GM19025 (cell line): ENCODE measurements around the gene ZNG1E.
"Not testable (repeated sequence)": the region's sequence is repeated elsewhere in the genome, so short reads cannot be mapped to it uniquely, and the experiment has no call there.

Experiments
- ATAC-seq: cut with Tn5 transposase; IDR thresholded peaks from one replicate; pipeline ENCODE4 v1.9.1; 2021; ENCODE audit warnings: mild to moderate bottlenecking, low read depth, moderate library complexity; ENCODE audit not compliant: unreplicated experiment

Gene ZNG1E

DNA sequence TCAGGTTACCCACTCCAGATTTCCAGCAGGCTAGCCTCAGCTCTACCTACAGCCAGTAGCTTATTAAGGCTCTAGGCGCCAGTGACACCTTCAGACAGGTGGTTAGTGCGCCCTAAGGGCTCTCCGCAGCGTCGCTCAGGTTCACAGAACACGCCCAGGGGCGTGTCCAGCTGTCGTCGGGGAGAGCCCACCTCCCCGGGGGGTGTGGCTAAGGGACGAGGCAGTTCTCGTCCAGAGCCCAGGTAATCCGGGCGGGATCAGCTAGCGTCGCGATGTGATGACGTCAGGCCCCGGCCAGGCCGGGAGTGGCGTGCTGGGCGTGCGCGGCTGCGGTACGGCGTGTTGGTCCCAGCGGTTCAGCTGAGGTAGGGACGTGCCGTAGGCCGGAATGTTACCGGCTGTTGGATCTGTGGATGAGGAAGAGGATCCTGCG, at the start of gene ZNG1E:
Gene ZNG1E (plus strand): TSS at position 340 of the 433 bp plus-strand sequence. CDS start 49 bp downstream, at position 389.
- ATAC-seq: not testable (repeated sequence)

DNA sequence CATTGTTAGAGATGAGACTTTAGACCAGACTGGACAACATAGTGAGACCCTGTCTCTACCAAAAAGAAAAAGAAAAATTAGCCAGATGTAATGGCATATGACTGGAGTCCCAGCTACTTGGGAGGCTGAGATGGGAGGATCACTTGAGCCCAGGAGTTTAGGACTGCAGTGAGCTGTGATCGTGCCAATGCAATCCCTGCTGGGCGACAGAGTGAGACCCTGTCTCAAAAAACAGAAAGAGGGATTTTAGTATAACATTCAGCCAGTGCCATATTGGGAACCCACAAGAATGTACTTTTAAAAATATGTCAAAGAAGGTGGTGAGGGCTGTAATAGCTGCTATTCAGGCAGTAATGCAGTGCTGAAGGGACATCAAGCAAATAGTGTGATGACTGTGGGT, 2.1 kb upstream of the ZNG1E start:
- ATAC-seq: not testable (repeated sequence)

DNA sequence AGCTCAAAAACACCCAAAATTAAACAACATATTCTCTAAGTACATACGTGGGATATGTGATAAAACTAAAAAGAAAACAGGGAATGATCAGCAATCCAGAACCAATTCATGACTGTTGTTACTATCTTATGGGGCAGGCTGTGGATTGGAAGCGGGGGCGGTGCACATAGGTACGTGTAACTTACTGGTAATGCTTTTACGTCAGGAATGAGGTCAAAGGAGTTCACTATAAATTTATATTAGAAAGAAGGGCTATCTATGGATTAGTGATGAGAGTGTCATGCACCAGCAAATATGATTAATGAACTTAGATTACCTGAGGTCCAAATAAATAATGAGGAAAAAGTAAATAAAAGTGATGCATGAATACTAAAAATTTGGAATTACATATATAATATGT, 710 bp upstream of the ZNG1E start:
- not testable (repeated sequence) for ATAC-seq

DNA sequence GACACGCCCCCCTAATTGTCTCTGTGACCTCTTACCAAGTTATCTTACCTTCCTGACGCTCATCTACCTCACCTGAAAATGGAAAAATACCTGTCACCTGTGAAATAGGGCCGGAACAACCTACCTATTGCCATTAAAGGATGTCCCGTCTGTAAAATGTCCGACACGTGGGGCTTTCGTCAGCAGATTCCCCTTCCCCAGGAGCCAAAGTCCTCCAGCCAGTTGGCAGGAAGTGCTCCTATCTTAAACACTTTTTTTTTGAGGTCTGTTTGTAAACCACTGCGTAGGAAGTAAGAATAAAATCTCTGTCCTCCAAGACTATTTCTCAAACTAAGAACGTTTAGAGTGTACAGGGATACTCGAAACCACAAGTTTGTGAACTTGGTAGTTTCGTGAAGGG, 661 bp downstream of the ZNG1E start:
- not testable (repeated sequence) for ATAC-seq

DNA sequence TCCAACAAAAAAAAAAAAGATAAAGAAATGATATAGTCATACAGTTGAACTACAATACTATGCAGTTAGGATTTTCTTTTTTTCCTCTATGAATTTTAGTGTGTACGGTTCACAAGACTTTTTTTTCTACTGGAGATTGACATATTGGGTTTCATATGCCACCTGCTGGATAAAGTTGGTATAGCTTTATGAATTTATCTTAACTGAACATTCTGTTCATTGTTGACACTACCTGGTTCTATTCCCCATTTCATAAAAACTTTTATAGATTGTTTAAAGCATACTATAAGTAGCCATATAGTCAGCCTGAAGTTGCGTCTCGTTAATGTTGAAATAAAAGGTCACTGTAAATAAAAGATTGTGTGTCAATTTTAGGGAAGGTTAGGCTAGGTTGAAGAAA, 2.8 kb downstream of the ZNG1E start:
- not testable (repeated sequence) for ATAC-seq

DNA sequence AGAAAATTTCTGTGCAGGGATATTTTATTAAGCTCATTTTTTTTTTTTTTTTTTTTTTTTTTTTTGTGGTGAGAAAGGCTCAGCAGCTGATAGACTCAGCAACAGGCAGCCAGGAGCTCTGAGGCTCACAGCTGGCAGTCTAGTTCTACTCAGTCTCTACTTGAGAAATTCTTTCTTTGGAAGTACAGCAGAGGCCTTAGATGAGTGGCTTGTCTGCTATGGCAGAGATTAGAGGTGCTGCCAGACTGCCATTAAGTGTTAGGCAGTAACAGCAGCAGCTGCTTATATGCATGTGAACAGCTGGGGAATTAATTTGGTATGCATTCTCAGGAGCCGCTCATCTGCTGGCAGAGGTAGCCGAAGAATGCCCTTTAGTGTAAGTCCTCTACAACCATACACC, 27.8 kb downstream of the ZNG1E start:
- ATAC-seq: not testable (repeated sequence)

DNA sequence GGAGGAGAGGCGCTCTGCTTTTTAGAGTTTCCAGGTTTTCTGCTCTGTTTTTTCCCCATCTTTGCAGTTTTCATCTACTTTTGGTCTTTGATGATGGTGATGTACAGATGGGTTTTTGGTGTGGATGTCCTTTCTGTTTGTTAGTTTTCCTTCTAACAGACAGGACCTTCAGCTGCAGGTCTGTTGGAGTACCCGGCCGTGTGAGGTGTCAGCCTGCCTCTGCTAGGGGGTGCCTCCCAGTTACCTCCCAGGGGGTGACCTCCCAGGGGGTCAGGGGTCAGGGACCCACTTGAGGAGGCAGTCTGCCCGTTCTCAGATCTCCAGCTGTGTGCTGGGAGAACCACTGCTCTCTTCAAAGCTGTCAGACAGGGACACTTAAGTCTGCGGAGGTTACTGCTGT, 38.7 kb downstream of the ZNG1E start:
- ATAC-seq: not testable (repeated sequence)

DNA sequence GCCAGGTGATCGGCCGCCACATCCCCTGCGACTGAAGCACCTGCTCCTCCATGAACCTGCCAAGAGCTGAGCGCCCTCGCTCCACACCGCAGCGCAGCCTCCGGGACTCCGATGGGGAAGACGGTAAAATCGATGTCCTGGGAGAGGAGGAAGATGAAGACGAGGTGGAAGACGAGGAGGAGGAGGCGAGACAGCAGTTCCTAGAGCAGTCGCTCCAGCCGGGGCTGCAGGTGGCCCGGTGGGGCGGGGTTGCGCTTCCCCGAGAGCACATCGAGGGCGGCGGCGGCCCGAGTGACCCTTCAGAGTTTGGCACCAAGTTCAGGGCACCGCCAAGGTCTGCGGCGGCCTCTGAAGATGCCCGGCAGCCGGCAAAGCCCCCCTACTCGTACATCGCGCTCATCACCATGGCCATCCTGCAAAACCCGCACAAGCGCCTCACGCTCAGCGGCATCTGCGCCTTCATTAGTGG, 61.4 kb downstream of the ZNG1E start, which contains the start of gene FOXD4L4:
Gene FOXD4L4 (plus strand): TSS at position 51 of the 469 bp plus-strand sequence. CDS start 0 bp downstream, at position 51.
- not testable (repeated sequence) for ATAC-seq

DNA sequence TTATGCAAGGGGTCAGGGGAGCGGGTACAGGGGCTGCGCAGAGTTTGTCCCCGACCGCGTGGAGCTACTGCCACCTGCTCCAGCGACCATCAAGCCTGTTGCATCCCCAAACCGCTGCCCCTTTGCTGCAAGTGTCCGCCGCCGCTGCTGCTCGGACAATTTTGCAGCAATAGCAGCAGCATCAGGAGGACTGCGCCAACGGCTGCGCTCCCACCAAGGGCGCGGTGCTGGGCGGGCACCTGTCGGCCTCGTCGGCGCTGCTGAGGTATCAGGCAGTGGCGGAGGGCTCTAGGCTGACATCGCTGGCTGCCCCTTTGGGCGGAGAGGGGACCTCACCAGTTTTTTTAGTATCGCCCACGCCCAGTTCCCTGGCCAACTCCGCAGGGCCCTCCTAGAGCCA, 62.4 kb downstream of the ZNG1E start:
- ATAC-seq: not testable (repeated sequence)
